Measurements from ENCODE around the gene TGIF1. TPM values are rescaled to one million over a fixed set of nuclear protein-coding genes. Genes with fewer than 3 reads are reported as not detected.

Gene TGIF1
- total RNA-seq, 1 experiment from 2014 or later, result 242 TPM

Other genes with a start within 250 kb of the TGIF1 start
- 0.52 TPM for gene MYOM1, start 230.2 kb upstream of the TGIF1 start, total RNA-seq (2021; ENCODE audit: unreplicated experiment)
- gene MYL12A, start 202.4 kb upstream of the TGIF1 start, total RNA-seq (2021; ENCODE audit: unreplicated experiment), result 314 TPM
- 403 TPM for gene MYL12B, start 188.0 kb upstream of the TGIF1 start, total RNA-seq (2021; ENCODE audit: unreplicated experiment)

Data from HCT116 (cell line).